NCI-H2227 (cell line): ENCODE results near the gene NPR3.

Experiments
- DNase-seq: peaks from one replicate; lab custom pipeline; 2025; ENCODE audit not compliant: unreplicated experiment; lab: John Stamatoyannopoulos, UW

Gene NPR3, protein sequence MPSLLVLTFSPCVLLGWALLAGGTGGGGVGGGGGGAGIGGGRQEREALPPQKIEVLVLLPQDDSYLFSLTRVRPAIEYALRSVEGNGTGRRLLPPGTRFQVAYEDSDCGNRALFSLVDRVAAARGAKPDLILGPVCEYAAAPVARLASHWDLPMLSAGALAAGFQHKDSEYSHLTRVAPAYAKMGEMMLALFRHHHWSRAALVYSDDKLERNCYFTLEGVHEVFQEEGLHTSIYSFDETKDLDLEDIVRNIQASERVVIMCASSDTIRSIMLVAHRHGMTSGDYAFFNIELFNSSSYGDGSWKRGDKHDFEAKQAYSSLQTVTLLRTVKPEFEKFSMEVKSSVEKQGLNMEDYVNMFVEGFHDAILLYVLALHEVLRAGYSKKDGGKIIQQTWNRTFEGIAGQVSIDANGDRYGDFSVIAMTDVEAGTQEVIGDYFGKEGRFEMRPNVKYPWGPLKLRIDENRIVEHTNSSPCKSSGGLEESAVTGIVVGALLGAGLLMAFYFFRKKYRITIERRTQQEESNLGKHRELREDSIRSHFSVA

DNA sequence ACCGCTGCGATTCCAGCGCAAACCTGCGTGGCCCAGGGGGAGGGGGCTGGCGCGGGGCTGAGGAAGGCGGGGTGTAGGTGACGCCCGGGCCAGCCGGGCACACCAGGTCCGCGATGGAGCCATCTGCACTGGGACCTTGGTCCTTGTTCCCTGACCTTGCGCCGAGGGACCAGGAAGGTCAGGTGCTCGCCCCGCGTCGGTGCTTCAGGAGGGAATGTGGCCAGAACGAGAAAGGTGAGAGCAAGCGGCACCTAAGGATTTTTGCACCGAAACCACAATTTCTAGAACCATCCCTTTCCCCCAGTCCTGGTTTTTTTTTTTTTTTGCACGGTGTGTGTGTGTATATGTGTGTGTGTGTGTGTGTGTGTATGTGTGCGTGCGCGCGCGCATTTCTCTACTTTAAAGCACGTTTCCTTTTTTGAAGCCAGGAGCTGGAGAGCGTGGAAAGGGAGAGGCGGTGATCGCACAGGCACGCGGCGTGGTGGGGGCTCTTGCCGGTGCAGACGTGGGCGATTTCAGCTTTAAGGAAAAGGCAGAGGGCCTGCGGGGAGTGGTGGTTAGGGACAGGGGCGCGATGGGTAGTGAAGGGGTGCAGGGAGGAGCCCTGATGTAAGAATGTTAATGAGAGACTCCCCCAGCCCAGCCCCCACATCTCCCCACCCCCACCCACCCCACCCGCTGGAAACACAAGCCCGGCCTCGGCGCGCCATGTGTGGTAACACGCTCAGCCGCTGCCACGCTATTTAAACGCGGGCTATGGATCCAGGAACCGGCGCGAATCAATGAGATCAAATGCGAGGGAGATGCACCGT lies at the start of gene NPR3:
TSS of gene NPR3 (plus strand) at position 772 of the 812 bp plus-strand sequence. CDS start 456 bp downstream, outside the sequence.
- DNase-seq: peak; percentile 29

DNA sequence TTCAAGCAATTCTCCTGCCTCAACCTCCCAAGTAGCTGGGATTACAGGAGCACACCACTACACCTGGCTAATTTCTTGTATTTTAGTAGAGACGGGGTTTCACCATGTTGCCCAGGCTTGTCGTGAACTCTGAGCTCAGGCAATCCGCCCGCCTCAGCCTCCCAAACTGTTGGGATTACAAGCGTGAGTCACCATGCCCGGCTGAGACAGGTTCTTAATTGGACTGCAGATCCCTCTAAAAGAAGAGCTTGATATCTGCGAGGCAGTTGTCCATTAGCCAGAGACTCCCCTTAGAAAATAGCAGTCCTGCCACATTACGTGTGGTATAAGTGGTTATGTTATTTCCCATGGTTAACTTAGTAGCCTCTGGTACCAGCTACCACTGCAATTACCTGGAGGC lies 46.6 kb upstream of the NPR3 start:
- no peak for DNase-seq

DNA sequence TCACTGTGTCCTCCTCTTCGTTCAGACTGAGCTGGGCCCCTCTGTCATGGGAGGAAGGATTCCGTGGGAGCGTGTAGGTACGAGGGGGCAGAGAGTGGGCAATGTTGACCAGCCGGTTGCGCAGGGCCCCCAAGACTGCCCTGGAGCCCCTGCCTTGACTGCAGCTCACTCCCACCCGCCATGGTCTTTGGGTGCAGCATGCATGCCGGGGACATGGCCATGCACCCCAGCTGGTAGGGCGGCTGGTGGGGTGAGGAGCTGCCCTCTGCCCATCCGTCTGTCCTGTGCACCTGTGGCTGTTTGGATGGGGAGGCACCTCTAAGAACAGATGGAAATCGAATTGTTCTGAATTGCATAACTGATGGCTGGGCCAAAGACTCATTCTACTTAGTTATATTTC lies 42.6 kb upstream of the NPR3 start:
- DNase-seq: no peak

DNA sequence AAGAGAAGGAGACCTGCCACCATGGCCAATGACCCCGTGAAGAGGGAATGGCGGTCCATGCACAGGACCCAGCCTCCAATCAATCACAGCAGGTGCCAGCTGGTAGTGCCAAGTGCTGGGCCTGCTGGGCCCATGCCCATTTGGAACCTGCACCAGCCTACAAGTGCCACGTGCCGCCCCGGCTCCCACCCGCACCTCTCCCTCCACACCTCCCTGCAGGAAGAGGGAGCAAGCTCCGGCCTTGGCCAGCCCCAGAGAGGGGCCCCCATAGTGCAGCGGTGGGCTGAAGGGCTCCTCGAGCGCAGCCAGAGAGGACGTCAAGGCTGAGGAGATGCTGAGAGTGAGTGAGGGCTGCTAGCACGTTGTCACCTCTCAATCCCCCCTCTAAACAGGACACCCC lies 37.8 kb upstream of the NPR3 start:
- DNase-seq: no peak

DNA sequence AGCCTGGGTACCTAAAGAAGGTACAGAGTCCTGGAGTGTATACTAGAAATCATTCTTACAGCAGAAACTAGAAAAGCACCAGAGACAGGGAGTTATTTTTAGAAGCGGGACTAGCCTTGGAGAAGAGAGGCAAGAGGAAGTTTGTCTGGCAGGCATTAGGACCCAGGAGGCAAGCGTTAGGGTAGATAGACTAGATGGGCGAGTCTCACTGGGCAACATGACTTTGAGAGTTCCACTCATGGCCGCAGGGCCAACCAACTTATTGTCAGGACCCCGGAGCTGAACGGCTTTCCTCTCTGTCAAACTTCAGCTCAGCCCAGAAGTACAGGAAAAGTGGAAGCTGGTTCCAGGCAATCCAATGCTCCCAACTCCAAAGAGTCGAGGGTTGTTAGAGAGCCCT lies 34.1 kb upstream of the NPR3 start:
- no peak for DNase-seq

DNA sequence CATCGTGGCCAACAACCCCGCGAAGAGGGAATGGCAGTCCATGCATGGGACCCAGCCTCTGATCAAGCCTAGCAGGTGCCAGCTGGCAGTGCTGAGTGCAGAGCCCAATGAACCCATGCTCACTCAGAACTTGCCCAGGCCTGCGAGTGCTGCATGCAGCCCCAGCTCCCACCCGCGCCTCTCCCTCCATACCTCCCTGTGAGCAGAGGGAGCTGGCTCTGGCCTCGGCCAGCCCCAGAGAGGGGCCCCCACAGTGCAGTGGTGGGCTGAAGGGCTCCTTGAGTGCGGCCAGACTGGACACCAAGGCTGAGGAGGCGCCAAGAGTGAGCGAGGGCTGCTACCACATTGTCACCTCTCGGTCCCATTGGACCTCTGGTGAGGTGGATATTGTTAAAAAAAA lies 32.6 kb upstream of the NPR3 start:
- no peak for DNase-seq

DNA sequence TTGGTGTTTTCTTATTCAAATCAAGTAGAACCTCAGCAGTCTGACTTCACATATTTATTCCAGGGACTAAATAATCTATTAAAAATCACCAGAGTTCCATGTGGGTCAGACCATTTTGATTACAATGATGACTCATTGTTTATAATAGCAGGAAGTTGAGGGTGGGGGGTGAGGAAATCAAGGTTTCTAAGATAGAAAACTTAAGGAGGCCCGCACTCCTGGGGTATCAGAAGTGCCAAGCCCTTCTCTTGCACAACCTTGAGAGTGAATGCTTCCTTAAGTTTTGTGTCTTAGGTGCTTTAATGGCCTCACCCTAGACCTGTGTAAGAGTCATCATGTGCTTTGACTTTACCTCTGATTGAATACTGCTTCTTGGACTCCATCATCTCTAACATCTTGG lies 31.9 kb upstream of the NPR3 start:
- no peak for DNase-seq

DNA sequence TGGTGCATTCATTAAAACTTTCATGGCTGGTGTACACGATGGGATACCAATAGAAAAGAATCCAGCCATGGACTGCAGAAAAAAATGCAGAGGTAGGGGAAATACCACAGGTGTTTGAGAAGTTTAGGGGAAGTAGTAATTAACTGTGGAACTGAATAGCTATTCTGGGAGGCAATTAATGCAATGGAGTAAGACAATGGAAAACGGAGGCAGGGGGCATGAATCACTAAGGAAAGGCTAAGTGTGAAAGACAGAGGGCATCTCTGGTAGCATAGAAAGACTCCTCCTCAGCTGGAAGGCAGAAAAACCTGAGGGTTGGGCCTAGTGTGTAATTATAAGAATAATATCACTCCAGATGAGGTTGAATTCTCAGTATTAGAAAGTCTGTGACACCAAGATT lies 30.9 kb upstream of the NPR3 start:
- DNase-seq: no peak

DNA sequence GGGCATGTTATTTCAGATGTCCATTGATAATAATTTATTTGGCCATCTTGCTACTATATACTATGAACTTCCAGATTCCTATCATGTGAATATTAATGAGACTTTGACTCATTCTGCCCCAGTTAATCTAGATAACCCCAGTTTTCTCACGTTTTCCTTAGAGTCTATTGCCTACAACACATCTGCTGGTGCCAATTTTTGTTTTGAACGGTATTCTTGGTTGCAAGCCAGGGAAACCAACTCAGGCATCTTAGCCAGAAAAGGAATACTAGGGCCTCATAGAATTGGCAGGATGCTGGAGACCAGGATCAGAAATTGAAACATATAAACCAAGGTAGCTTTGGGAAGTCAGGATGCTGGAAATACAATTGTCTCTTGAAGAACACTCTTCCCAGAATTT lies 28.0 kb upstream of the NPR3 start:
- DNase-seq: no peak

DNA sequence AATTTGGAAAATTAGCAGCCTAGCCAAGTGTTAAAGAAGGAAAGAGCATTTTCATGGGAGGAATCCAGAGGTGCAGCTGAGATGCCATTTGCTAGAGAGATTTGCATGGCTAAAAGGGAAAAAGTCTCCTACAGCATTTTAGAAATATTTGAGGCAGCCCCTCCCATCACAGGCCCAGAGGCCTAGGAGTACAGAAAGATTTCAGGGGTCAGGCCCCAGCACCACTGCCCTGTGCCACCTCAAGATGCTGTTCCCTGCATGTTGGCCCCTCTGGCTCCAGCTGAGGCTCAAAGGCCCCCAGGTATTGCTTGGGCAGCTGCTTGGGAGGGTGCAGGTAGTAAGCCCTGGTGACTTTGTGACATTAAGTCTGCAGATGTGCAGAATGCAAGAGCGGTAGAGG lies 26.9 kb upstream of the NPR3 start:
- no peak for DNase-seq

DNA sequence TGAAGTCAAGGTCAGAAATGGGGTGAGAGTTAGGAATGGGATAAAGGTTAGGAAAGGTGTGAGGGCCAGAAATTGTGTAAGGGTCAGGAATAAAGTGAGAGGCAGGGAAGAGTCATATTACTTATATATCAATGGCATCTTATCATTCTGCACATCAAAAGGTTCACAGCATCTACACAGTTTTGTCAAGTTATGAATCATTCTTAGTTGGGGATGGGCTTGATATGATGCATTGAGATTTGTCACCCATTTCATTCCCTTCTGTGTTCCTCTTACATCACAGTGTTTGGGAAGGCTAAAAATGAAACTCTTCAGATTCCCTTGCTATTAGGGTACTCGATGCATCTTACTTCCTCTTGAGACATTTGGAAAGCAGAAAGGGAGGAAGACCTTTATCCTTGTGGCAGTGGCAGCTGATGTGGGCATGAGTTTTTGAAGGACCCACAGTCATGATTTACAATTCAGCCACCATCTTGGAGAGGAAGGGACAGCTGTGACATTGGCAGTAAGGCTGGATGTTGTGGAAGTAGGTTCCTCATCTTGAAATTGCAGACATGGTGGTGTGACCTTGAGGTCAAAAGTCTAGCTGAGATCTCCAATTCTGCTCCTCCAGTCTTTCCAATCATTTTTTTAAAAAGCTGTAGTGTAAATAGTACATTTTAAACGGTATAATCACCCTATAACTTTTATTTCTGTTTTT lies 24.2 kb upstream of the NPR3 start:
- DNase-seq: no peak

DNA sequence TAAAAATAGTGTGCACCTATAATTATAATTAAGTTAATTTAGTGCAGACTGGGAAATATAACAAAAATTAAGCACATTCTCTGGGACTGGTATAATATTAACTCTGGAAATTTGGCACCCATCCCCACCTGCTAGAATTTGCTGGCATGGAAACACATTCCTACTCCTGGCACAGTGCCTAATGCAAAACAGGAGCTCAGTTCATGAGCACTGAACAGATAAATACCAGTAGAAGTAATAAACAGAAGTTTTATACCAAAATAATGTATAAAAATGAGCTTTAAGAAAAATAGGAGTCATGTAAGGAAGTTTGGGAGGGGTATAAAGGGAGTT lies 23.7 kb upstream of the NPR3 start:
- DNase-seq: no peak

DNA sequence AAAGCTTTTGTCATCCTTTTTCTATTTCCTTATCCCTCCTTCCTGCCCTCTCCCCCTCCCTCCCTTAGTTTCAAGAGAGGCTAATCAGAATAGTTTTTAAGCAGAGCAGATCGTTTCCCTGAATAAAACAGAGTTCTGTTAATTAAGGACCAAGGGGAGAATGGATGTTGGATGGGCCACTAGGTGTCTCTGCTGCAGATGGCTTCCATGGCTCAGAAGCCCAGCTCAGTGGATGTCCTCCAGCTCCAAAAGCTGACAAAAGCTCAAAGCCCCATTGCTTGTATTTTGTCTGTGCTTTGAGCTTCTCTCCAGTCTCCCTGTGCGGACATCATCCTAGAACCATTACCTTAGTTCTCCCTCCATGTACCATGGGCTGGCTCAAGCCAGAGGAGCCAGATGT lies 21.0 kb upstream of the NPR3 start:
- DNase-seq: no peak

DNA sequence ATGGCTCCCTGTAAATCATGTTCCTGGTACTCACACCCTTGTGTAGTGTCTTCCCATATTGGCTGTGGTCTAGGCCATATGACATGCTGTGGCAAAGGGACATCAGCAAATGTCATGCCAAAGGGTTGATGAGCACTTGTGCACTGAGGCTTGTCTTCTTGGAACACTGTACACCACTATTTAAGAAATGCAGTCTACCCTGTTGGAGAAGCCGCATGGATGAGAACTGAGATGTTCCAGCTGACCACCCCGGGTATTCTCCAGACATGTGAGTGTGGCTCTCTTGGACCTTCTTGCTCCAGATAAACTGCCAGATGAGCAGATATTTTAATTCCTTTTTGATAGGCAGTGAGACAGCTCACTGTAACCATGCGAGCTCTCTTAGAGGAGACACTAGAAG lies 20.5 kb upstream of the NPR3 start:
- no peak for DNase-seq

DNA sequence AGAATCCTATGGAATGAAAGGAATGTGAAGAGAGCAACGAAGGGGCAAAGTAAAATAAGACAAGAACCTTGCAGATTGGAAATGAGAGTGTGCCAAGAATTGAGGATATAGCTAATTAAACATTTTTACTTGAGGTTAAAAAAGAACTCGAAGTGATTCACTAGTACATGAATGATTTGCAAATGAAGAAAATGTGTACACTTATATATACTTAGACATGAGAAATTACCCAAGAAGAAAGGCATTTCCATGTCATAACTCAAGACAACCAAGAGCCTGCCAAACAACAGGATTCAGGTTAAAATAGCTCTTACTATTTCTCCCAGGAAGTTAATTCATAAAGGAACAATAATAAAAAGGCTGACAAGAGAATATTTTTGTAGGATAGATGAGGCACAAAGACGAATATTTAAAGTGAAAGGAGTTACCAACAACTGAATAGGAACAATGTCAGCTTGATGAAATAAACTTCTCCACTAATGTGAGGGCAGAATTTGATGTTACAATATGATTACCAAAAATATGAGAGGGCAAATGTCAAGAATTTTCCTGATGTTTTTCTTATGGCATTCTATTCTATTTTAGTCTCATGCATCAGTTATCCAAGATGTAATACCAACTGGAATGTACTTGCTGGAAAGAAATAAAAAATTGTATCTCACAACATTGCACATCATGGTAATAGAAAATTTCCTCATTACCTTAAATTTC lies 18.9 kb upstream of the NPR3 start:
- no peak for DNase-seq

DNA sequence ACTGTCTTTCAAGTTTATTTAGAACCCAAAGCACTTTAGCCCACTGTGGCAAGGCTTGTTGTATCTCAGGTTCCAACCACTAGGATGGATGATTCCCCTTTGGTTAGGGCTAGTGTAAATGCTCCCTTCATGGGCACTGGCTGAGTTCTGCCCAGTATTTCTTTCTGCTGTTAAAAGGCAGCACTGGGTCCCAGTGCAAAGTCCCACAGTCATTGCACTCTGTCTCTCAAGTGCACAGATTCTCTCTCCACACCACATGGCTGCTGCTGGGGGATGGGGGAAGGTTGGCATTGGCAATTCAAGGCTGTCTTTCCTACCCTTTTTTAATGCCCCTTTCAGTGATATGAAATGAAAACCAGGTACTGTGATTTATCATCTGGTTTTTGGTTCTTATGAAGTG lies 7.2 kb upstream of the NPR3 start:
- no peak for DNase-seq

DNA sequence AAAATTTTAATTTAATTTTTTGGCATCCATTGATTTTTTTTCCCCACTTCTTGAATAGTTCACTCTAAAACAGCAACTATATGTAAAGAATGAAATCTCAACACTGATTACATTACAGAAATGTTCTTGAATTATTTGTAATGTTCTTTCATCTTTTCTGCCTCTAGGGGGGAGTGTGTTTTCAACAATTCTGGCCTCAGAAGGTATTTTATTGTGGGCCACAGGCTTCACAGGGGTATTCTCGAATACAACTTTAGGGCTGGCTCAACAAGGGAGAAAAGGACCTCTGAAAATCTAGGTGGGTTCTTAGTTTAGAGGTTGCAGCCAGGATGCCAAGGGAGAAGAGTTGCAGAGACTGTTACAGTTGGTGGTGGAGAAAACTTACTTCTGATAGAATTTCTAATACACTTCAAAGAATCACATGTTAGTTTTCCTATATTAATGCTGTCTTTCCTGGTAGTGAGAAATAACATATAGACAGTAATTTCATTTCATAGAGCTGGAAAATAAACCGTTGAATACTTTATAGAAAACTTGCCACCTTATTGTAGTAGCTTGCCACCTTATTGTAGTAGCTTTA lies 3.6 kb upstream of the NPR3 start:
- DNase-seq: no peak

DNA sequence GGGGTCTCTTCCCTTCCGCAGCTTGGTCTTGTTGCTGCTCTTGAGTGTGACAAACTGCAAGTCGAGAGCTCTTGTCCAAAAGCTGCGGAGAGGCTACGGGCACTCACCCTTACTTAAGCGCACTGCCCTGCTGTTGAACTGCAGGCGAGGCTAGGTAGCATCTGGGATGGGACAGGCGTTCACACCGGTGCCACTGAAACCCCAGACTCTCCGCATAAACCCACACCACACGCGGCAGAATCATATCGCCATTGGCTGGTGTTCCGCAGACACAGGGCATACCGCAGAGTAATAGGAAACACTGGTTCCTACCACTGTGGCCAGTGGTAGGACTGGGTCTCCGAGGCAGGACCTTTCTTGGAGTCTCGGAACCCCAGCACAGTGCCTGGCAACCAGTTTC lies 2.2 kb upstream of the NPR3 start:
- DNase-seq: no peak

DNA sequence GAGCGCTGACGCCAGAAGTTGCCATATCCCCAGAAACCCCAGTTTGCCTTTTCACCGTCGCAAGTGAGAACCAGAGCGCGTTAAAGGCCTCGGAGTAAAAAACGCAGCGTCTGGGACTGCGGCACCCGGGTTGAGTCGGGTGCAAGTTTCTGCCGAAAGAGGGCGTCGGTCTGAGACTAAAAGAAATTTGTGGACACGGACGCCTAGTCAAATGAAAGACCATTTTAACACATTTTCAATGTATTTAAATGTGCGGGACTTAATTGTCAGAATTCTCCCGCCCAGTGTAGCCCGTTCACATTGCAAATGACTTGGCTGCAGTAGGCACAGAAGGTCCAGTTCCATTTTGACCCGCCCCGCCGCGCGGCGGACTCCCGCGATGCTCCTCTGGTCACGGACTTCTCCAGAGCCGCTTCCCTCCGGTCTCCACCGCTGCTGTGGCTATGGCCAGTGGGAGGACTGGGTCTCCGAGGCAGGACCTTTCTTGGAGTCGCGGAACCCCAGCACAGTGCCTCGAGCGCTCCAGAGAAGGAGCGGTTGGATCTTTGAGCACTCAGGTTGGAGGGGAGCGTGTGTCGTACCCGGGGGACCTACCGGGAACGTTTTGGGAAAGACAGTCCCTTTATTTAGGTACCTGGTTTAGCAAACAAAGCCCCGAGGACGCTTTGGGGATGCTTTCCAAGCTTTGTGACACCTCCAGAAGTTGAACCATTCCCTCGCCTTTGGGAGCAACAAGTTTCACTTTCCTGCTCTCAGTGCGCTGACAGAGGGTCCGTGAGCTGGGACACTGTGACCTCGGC lies 1.2 kb upstream of the NPR3 start:
- peak; percentile 70 for DNase-seq

DNA sequence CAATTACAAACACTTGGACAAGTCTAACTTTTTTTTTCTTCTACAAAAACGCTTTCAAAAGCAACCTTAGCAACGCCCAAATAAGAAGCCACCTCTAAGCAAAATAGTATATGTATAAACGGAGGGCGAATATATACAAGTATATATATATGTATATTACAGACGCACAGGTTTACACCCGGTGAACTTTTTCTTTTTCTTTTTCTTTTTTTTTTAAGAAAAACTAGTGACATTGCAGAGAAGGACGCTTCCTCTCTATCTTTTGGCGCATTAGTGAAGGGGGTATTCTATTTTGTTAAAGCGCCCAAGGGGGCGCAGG lies 200 bp downstream of the NPR3 start:
- no peak for DNase-seq
